ENCODE measurements around the gene E4F1.
"Not testable (repeated sequence)": the region's sequence is repeated elsewhere in the genome, so short reads cannot be mapped to it uniquely, and the experiment has no call there.

Gene E4F1

GRCh38 chr16:2244301-2244700, 20.9 kb downstream of the E4F1 start:
- DNase-seq (ENCODE audit: low read depth in 2 of 2): no peak

DNA sequence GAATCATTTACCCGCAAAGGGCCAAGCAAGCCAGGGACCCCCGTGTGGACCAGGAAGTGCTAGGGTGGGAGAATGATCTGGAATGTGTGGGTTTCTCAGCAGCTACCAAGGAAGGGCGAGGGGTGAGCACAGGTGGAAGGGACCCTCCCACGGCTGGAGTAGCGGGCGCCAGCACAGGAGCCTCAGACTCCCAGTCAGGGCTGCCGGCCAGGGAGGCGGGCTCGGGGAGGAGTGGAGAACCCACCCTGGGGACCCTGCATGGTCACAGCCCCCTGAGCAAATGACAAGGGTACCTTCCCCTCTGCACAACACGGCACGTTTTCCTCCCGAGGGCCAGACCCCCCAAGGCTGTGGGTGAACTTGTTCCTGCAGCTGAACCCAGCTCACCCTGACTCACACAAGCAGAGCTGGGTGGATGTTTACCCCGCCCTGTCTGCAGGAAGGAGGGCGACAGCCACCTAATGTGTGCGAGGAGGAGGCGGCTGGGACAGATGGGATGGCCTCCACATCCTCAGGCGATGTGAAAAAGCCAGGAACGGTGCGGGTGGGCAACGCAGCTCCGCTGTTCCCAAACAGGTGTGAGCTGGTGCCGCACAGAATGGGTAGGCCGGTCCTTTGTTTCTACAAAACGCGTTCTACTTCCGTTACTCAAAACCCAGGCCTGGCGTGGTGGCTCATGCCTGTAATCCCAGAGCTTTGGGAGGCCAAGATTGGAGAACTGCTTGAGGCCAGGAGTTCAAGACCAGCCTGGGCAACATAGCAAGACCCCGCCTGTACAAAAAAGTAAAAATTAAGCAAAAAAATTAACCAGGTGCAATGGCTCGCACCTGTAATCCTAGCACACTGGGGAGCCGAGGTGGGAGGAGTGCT, 21.8 kb downstream of the E4F1 start:
- DNase-seq (ENCODE audit: low read depth in 2 of 2): no peak

DNA sequence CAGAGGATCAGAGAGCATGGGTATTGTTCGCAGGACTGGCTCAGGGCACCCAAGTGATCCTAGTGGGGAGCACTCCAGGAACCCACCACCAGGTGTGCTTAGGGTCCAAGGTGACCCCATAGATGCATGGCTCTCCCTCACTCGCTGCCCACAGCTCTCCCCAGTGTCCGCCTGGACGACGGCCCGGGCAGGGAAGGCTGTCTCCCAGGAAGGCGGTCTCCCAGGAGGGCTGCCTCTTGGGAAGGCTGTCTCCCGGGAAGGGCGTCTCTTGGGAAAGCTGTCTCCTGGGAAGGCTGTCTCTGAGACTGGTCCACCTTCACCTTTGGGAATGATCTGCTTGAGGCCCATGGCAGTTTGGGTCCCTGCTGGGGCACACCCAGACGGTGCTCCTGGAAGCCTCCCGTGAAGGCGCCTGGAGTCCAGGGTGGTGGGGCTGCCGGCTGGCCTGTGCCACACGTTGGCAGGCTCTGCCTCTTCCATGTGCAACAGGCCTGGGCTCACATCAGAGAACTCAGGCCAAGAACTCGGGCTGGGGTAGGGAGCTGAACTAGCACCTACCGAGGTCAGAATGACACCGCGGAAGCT, 23.0 kb downstream of the E4F1 start:
- no peak for DNase-seq (ENCODE audit: low read depth in 2 of 2)

DNA sequence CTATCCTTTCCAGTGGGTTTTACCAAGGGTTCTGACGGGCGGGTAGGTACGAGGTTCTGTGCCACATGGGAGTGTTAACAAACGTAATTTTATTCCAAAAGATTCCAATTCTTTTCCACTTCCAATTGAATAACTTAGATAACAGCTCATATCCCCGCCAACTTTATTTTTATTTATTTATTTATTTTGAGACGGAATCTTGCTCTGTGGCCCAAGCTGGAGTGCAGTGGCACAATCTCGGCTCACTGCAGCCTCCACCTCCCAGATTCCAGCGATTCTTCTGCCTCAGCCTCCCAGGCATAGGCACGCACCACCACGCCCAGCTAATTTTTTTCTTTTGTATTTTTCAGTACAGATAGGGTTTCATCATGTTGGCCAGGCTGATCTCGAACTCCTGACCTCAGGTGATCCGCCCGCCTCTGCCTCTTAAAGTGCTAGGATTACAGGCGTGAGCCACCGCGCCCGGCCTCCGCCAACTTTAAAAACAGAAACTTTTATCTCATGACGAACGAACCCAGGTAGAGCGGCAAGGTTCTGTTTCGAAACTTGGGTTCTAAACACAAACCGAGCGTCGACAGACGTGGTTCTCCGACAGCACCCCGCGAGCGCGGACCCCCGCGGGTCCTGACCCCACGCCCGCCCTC, 27.4 kb downstream of the E4F1 start:
- no peak for DNase-seq (ENCODE audit: low read depth in 2 of 2)

GRCh38 chr16:2251296-2252111, 28.1 kb downstream of the E4F1 start, which contains the start of gene ECI1:
ECI1 (minus strand) TSS chr16:2251587; CDS start chr16:2251566, 21 bp downstream.
- peak; percentile 52 to 61 for DNase-seq (ENCODE audit: low read depth in 2 of 2)

DNA sequence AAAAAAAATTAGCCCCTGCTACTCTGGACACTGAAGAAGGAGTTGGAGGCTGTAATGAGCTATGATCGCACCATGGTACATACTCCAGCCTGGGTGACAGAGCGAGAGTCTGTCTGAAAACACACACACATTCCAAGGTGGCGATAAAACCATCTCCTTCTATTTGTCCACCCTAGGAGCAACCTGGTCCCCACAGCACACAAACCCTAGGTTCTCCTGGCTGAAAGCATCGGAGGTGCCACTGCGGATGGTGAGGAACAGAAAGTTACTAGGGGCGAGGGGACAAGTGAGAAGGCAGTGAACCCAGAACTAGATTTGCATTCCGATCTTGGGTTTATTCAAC, 29.4 kb downstream of the E4F1 start:
- DNase-seq (ENCODE audit: low read depth in 2 of 2): no peak

DNA sequence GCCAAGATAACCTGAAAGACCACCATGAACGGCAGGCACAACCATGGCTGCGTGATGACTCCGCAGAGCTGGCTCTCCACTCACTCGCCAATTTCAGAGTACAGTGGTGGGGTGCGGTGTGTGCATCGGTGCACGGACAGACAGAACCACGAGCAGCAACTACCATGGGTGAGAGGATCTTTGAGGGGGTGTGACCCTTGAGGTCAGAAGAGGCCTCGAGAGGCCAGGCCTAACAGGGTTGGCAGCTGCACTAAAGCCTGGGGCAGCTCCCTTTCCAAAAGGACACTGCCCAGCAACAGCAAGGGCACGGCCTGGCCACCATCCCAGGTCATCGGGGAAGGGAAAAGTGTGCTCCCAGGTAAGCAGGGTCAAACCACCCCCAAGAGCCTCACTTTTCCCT, 29.9 kb downstream of the E4F1 start:
- no peak for DNase-seq (ENCODE audit: low read depth in 2 of 2)

GRCh38 chr16:2256531-2257140, 33.2 kb downstream of the E4F1 start:
- DNase-seq (ENCODE audit: low read depth in 2 of 2): no peak

DNA sequence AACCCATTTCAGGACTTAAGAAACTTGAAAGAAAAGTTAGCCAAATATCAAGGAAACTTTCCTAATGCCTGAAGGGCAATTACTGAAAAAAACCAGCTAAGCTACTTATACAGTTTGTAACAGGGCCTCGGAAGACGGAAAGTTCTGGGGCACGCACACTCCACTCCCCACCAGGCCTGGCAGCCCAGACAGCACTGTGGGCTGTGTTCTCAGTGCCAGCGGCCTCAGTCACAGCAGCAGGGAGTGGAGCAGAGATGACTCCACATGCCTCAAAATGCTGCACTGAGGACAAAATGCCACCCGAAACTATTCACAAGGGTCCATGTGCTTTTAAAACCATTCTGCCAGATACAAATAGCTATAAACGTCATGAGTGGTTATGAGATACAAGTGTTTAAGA, 34.3 kb downstream of the E4F1 start:
- DNase-seq (ENCODE audit: low read depth in 2 of 2): no peak

DNA sequence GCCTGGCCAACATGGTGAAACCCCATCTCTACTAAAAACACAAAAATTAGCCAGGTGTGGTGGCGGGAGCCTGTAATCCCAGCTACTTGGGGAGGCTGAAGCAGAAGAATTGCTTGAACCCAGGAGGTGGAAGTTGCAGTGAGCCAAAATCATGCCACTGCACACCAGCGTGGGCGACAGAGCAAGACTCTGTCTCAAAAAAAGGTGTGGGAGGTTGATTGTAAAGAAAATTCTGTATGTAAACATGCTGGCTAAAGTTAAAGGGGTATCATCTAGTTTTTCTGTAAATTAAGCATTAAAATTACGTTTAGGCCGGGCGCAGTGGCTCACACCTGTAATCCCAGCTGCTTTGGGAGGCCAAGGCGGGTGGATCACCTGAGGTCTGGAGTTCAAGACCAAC, 35.1 kb downstream of the E4F1 start:
- DNase-seq (ENCODE audit: low read depth in 2 of 2): not testable (repeated sequence)

- DNase-seq (ENCODE audit: low read depth in 2 of 2): no peak
Observed at GRCh38 chr16:2260250-2260649, 36.9 kb downstream of the E4F1 start.

- DNase-seq (ENCODE audit: low read depth in 2 of 2): not testable (repeated sequence)
Observed at GRCh38 chr16:2263026-2263425, 39.6 kb downstream of the E4F1 start.

- DNase-seq (ENCODE audit: low read depth in 2 of 2): not testable (repeated sequence)
Observed at GRCh38 chr16:2266887-2267286, 43.5 kb downstream of the E4F1 start.

- not testable (repeated sequence) for DNase-seq (ENCODE audit: low read depth in 2 of 2)
Observed at GRCh38 chr16:2267505-2267912, 44.1 kb downstream of the E4F1 start.

GRCh38 chr16:2267913-2268666, 44.7 kb downstream of the E4F1 start, which contains the start of gene RNPS1:
RNPS1 (minus strand) TSS chr16:2268126; CDS start chr16:2264643, 3,483 bp downstream.
- peak; percentile 87 to 96 for DNase-seq (ENCODE audit: low read depth in 2 of 2)

- DNase-seq (ENCODE audit: low read depth in 2 of 2): no peak
Observed at GRCh38 chr16:2270070-2270462, 46.7 kb downstream of the E4F1 start.

- DNase-seq (ENCODE audit: low read depth in 2 of 2): no peak
Observed at GRCh38 chr16:2270588-2271470, 47.4 kb downstream of the E4F1 start.

- no peak for DNase-seq (ENCODE audit: low read depth in 2 of 2)
Observed at GRCh38 chr16:2271848-2272461, 48.6 kb downstream of the E4F1 start.

DNA sequence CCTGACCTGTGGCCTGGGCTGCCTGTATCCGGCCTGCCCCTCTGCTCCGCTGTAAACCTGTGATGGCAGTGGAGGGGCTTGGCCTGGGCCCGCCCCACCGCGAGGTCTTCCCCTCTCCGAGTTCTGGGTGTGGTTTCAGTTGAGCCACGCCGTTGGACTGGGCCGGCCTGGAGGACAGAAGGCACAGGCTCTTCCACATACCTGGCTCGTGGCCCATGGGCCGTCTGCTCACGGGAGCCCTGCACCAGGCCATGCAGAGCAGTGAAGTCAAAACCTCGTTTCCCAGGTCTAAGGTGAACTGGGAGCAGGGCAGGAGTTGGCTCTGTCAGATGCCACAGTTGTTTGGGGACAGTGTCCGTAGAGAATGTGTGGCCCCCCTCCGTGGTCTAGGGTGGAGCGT, 50.1 kb downstream of the E4F1 start:
- DNase-seq (ENCODE audit: low read depth in 2 of 2): no peak

Data from activated CD8-positive, alpha-beta memory T cell treated with anti-CD3 and anti-CD28 coated beads for 4 hours (primary cell).